Measurements from ENCODE around the gene DUSP28.

DUSP28 gene

DNA sequence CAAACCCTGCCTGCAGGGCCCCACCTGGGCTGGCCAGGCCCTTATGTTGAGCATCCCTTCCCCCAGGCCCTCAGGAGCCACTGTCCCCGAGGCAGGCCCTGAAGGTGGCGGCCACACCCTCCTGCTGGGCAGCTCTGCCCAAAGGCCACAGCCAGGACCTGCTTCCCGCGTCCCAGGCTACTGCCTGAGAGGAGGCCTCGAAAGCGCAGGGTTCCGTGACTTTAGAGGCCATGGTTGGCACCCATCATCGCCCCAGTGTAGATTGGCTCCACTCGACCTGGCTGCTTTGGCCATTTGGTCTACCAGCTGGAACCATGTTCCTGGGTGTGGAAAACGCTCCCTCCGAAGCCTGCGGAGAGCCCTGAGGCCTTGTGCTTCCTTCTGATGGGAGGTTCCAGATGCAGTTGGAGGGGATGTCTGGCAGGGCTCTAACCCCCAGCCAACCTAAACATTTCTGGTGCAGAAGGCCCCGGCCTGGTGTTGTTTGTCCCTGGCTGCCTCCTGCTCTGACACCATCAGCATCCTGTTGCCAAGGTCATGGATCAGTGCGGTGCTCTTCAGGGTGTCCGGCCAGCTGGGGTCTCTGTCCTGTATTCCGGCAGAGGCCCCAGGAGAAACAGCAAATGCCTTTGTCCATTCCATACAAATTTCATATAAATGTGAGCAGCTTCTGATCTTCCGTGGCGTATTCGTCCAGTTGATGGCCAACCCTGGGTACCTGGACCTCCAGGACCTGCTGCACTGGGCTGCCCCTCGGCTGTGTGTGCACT is 41.1 kb downstream of the DUSP28 start:
- DNase-seq, result no peak

DNA sequence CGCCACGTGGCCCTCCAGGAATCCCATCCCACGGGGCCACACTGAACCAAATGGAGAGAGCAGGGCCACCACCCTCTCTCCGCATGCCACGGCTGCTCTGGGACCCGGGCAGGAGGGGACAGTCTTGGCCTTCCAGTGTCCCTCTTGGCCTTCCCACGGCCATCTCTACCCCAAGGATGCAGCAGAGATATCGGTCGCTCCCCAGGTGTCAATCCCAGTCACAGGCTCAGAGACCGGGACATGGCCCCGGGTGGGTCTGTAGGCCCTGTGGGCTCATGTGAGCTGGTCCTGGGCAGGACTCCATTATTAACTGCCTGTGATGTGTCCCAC is 41.6 kb downstream of the DUSP28 start:
- no peak for DNase-seq

DNA sequence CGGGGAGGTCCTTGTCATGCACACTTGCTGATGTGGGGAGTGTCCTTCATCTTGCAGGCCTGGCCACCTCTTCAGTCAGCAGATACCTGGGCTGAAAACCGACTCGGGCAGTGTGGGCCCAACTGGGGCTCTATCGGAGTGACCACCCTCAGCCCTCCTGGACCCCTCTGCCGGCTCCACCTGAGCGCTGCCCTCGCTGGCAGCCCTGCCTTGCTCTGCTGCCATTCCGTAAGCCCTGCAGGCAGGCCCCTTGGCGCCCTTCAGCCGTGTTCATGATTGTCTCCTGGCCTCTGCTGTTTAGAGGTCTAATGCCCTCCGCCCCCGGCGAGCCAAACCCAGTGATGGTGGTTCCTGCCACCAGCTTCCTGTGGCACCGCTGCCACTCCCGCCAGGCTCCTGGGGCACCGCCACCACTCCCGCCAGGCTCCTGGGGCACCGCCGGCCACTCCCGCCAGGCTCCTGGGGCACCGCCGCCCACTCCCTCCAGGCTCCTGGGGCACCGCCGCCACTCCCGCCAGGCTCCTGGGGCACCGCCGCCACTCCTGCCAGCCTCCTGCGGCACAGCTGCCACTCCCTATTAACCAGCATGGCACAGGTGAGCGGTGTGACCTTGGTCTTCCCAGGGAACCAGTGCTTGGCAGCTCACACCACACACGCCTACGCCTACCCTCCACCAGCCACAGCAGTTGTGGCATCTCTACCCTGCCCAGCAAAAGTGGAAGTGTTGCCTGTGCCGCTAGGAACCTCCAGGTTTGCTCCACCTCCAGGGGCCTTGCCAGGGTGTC is 42.3 kb downstream of the DUSP28 start:
- DNase-seq, result no peak

DNA sequence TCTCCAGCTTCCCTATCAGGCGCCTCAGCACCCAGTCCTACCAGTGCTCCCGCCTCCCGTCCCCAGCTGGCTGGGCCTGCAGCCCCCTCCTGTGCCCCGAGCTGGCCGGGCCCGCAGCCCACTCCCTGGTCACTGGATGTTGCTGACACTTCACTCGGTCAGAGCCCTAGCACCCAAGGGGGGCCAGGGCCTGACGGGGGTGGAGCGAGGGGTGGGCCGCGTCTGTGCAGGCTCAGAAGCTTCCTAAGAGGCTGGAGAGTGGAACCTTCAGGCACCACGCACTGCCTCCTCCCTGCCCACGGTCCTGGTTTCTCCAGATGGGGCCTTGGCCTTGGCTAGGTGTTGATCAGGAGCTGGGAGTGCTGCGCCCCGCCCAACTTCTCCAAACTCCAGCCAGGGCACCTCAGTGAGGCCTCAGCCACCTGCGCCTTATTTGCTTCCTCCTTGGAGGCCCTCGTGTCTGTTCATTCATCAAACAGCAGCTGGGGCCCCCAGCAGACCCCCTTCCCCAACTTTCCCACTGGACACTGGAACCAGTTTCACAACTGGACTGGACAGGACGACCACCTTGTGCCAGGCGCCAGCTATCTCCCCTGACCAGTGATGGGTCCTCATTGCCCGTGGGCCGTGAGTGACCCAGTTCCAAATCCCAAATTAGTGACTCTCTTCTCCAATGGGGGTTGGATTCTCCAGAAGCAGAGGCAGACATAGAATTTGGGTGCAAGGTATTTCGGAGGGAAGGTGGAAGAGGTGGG is 43.1 kb downstream of the DUSP28 start:
- DNase-seq, result no peak

DNA sequence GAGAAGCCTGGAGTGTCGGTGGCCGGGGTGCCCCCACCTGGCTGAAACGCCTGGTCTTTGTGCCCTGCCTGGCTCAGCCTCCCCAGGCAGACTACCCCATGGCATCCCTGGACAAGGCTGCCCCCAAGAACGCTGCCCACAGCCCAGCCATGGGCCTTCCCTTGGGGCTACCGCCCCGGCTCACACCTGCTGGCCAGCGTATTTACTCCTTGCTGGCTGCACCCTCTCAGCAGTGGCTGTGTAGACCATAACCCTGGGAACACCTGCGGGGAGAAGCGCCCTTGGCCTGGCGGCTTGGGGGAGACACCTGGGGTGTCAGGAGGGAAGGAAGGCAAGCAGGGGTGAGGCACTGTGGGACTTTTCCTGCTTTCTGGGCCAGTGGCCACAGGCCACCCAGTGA is 43.7 kb downstream of the DUSP28 start:
- no peak for DNase-seq

DNA sequence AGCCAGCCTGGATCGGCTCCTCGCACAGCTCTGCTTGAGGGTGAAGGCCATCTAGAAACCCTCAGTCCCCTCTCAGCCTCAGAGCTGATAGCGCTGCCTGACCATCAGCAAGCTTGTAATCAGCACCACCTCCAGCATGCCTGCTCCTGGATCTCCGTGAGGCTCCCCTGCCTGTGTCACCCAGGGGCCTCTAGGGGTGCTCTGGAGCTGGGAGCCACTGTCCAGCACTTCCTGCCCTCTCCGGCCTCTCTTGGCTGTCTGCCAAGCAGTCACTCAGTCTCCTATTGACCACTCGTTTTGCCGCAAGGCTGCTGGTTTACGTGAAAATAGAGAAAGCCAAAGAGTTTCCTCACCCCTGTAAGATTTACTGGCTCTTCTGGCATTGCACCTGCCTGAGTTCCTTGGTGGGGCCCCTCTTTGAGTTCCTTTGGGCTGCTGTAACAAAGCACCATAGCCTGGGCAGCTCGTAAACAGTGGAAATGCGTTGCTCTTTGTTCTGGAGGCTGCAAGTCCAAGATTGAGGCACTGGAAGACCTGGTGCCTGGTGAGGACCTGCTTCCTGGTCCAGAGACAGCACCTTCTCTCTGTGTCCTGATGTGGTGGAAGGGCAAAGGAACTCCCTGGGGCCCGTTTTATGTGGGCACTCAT is 44.3 kb downstream of the DUSP28 start:
- peak; percentile 85 for DNase-seq

DNA sequence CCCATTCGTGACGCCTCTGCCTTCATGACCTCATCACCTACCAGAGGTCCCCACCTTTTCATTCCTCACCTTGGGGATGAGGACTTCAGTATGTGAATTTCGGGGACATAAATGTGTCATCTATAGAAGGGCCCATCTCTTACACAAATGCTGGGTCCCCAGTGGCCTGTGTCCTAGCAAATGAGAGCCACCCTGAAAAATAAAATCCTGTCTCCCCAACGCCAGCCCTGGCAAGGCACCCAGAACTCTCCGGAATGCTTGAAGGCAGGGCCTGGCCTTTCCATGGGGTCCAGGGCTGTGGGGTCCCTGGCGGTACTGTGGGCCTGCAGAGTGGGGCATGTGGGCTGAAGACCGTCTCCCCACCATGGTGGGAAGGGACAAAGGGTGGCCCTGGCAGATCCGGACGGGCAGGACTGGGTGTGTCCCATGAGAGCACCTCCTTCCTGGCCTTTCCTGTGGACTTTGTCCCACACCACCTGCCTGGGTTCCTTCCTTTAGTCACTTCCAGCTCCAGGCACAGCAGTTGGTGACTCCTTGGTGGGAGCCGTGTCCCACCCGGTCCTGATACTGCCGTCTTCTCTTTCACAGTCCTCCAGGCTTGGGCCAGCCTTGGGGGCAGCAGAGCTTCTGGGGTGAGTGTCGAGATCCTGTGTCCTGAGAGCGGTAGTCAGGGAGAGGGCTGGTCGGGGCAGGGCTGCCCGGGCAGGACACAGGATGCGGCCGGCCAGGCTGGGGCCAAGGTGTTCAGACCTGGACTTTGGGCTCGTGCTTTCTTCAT is 45.0 kb downstream of the DUSP28 start:
- no peak for DNase-seq

DNA sequence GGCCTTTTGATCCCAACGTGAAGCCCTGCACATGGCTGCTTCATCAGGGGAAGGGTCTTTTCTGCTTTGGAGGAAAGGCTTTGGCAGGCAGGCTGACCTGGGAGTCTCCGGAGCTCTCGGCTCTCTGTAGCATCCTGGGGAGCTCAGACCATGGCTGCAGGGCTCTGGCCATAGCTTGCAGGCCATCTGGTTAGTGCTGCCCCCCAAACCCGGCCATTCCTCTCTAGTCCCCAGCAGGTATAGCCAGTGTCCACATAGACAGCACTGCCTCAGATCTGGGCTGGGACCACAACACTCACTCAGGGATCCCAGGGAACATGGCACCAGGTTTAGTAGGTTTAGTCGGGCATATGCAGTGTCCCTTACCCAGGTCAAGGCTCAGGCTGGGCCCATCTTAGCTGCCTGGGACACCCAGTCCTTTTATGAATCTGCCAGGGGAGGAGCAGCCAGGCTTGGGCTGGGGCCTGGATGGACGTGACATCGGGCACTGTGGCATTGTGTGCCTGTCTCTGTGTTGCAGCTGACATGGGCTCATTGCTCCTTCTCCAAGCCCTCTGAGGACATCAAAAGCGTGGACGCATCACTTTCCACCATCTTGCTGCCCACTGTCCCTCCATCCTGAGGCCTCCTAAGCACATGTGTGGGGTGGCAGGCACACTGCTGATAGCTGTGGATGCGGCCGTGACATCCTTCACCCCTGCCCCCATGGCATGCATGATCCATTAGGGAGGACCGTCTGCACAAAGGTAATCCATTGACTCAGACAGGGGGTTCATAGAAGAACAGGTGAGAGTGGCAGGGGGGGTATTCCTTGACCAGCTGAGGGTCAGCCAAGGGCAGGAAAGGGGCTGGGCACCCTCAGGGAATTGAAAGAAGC is 45.9 kb downstream of the DUSP28 start:
- no peak for DNase-seq

DNA sequence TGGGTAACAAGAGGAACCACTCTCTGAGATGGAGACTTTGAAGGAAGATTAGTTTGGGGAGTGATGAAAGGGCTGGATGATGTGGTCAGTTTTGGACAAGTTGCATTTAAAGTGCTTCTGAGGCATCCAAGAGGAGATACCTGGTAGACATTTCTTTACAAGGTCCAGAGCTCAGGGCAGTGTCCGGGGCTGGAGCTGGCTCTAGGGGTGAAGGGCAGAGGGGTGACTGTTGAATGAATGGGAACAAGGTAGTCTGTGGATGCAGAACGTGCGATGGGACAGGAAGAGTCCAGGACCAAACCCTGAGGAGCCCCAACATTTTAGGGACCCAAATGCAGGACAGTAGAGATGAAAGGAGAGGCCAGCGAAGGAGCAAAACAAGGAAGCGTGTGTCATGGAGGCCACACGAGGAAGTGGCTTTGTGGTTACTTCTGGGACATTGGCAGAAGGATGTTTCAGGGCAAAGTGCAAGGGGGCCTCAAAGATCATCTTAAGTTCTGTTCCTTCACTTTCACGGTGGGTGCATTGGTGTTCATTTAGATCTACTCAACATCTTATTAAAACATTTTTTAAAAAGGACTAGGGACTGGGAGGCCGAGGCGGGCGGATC is 51.5 kb downstream of the DUSP28 start:
- no peak for DNase-seq
